ENCODE measurements around the gene TRA2A. TPM values are rescaled to one million over a fixed set of nuclear protein-coding genes. Genes with fewer than 3 reads are reported as not detected.

Gene TRA2A
- total and polyA plus RNA-seq, 2 donors (not counting 3 experiments of a cell fraction or from before 2014, with no cell fraction given): 55.1 to 112 TPM

GRCh38 chr7:23477962-23478866 lies 53.6 kb downstream of the TRA2A start:
- Histone ChIP-seq H3K4me1 (ENCODE audit: control insufficient read depth, extremely low read depth, insufficient read depth, low read length) (peaks cover 10% of the 10 kb centered on the region), H3K79me2 (ENCODE audit: control insufficient read depth, insufficient read depth, low read length) (no peaks in the 10 kb centered on the region), H3K9ac (replicated peaks; ENCODE audit: extremely low read depth, insufficient read depth, low read length) (no peak overlapping the region), H3K9me1 (replicated peaks; ENCODE audit: control insufficient read depth, extremely low read depth, insufficient read depth, low read length) (no peaks in the 10 kb centered on the region), H3K36me3 (ENCODE audit: control insufficient read depth in 2 of 2, extremely low read depth in 1 of 2, insufficient read depth in 2 of 2, low read length in 2 of 2) (no peaks in the 10 kb centered on the region), H3K27me3 (ENCODE audit: control insufficient read depth in 2 of 2, insufficient read depth in 2 of 2, low read length in 2 of 2) (peaks cover 47 to 72% of the 10 kb centered on the region in 2 experiments), H3K4me3 (replicated peaks in 1 of 3; ENCODE audit: insufficient read depth in 1 of 3, low read depth in 1 of 3, low read length in 3 of 3) (no peak overlapping the region), H4K20me1 (replicated peaks; ENCODE audit: control insufficient read depth, extremely low read depth, insufficient read depth, low read length) (no peaks in the 10 kb centered on the region), H3K27ac (ENCODE audit: insufficient read depth, low read depth, low read length) (no peak overlapping the region), H2AFZ (ENCODE audit: low read depth, low read length) (no peak overlapping the region), H3K4me2 (ENCODE audit: insufficient read depth, low read length) (no peak overlapping the region), H3K9me3 (replicated peaks; ENCODE audit: control insufficient read depth, insufficient read depth, low read length) (no peaks in the 10 kb centered on the region)
- intact Hi-C loops (cut with micrococcal nuclease): loop anchor here (10.0 kb wide), 1 partner anchor 293 kb away; the partner anchor contains the start of gene NUP42
- no peak for DNase-seq (ENCODE audit: low read depth, low spot score)
- TF ChIP-seq GATA2 (IDR thresholded peaks at IDR 0.05; ENCODE audit: insufficient read depth, insufficient read length, low read depth, low read length) (no peak), EZH2 (IDR thresholded peaks at IDR 0.05; ENCODE audit: borderline replicate concordance, low read depth, low read length, severe bottlenecking) (peak; percentile 49)
- no TSS peak for BruUV-seq (replicated peaks)
- ChIA-PET POLR2A (no interaction called here), CTCF (interaction anchor here (1.1 to 2.3 kb wide), 2 partner anchors 120 to 205 kb away, joined by 4 to 7 read pairs; no protein-coding TSS in a partner anchor)
- FAIRE-seq: no peak
- dilution Hi-C loops (cut with MboI; ENCODE audit: extremely low pct_ligation_motif_present, low sequenced_read_pairs): no loop called here

GRCh38 chr7:23477157-23477499 lies 54.7 kb downstream of the TRA2A start:
- ChIA-PET CTCF (no interaction called here), POLR2A (no interaction called here)
- no peaks in the 10 kb centered on the region for H3K9me1 ChIP-seq (replicated peaks; ENCODE audit: control insufficient read depth, extremely low read depth, insufficient read depth, low read length)
- no peaks in the 10 kb centered on the region for H4K20me1 ChIP-seq (replicated peaks; ENCODE audit: control insufficient read depth, extremely low read depth, insufficient read depth, low read length)
- H3K4me1 ChIP-seq (ENCODE audit: control insufficient read depth, extremely low read depth, insufficient read depth, low read length): peaks cover 16% of the 10 kb centered on the region
- BruUV-seq (replicated peaks): no TSS peak
- TF ChIP-seq MAX (IDR thresholded peaks at IDR 0.05; ENCODE audit: insufficient read depth, insufficient read length) (no peak), POLR2A (IDR thresholded peaks at IDR 0.05; ENCODE audit: low read depth, low read length) (no peak), EZH2 (IDR thresholded peaks at IDR 0.05; ENCODE audit: borderline replicate concordance, low read depth, low read length, severe bottlenecking) (no peak), CTCF (IDR thresholded peaks at IDR 0.05; ENCODE audit: extremely low read depth in 1 of 2, insufficient read depth in 1 of 2, low read depth in 1 of 2, low read length in 2 of 2) (no peak), POLR2AphosphoS5 (IDR thresholded peaks at IDR 0.05; ENCODE audit: insufficient read depth, low read depth, low read length) (no peak), FOS (IDR thresholded peaks at IDR 0.05; ENCODE audit: borderline replicate concordance, insufficient read depth, low read length) (no peak), GATA2 (IDR thresholded peaks at IDR 0.05; ENCODE audit: insufficient read depth, insufficient read length, low read depth, low read length) (no peak), MYC (IDR thresholded peaks at IDR 0.05; ENCODE audit: low read depth, low read length) (no peak), JUN (IDR thresholded peaks at IDR 0.05; ENCODE audit: borderline replicate concordance, insufficient read depth, insufficient read length, low read depth) (no peak)
- FAIRE-seq: no peak
- no peak overlapping the region for H3K4me2 ChIP-seq (ENCODE audit: insufficient read depth, low read length)
- H3K9me3 ChIP-seq (replicated peaks; ENCODE audit: control insufficient read depth, insufficient read depth, low read length): no peaks in the 10 kb centered on the region
- dilution Hi-C loops (cut with MboI; ENCODE audit: extremely low pct_ligation_motif_present, low sequenced_read_pairs) (no loop called here), intact Hi-C loops (cut with micrococcal nuclease) (loop anchor here (10.0 kb wide), 1 partner anchor 292 kb away; the partner anchor contains the start of gene NUP42)
- peaks cover 40 to 69% of the 10 kb centered on the region in 2 experiments for H3K27me3 ChIP-seq (ENCODE audit: control insufficient read depth in 2 of 2, insufficient read depth in 2 of 2, low read length in 2 of 2)
- no peak overlapping the region for H3K9ac ChIP-seq (replicated peaks; ENCODE audit: extremely low read depth, insufficient read depth, low read length)
- H3K27ac ChIP-seq (ENCODE audit: insufficient read depth, low read depth, low read length): no peak overlapping the region
- no peak overlapping the region for H3K4me3 ChIP-seq (replicated peaks in 1 of 3; ENCODE audit: insufficient read depth in 1 of 3, low read depth in 1 of 3, low read length in 3 of 3)
- peak; percentile 19 for DNase-seq (ENCODE audit: low read depth, low spot score)
- no peaks in the 10 kb centered on the region for H3K79me2 ChIP-seq (ENCODE audit: control insufficient read depth, insufficient read depth, low read length)
- no peak overlapping the region for H2AFZ ChIP-seq (ENCODE audit: low read depth, low read length)
- no peaks in the 10 kb centered on the region for H3K36me3 ChIP-seq (ENCODE audit: control insufficient read depth in 2 of 2, extremely low read depth in 1 of 2, insufficient read depth in 2 of 2, low read length in 2 of 2)
